ENCODE results near the gene PCDH9.

- TF ChIP-seq, protein P1, sequence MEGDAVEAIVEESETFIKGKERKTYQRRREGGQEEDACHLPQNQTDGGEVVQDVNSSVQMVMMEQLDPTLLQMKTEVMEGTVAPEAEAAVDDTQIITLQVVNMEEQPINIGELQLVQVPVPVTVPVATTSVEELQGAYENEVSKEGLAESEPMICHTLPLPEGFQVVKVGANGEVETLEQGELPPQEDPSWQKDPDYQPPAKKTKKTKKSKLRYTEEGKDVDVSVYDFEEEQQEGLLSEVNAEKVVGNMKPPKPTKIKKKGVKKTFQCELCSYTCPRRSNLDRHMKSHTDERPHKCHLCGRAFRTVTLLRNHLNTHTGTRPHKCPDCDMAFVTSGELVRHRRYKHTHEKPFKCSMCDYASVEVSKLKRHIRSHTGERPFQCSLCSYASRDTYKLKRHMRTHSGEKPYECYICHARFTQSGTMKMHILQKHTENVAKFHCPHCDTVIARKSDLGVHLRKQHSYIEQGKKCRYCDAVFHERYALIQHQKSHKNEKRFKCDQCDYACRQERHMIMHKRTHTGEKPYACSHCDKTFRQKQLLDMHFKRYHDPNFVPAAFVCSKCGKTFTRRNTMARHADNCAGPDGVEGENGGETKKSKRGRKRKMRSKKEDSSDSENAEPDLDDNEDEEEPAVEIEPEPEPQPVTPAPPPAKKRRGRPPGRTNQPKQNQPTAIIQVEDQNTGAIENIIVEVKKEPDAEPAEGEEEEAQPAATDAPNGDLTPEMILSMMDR (IDR thresholded peaks at IDR 0.05; ENCODE audit: low read depth, low read length), result no peak
- TF ChIP-seq EZH2phosphoT487 (IDR thresholded peaks at IDR 0.05; ENCODE audit: low read depth), result no peak
Observed at GRCh38 chr13:66430728-66431127, 799.4 kb downstream of the PCDH9 start.

Measured in OCI-LY3 (cell line).